Immature natural killer cell (primary cell): Measurements from ENCODE around the gene CFLAR. TPM values are rescaled to one million over a fixed set of nuclear protein-coding genes. Genes with fewer than 3 reads are reported as not detected.

ENCODE experiments used
- DNase-seq, 3 donors: peaks; one replicate each; pipeline ENCODE4 v3.0.0; 2022; ENCODE audit warnings: mixed read lengths in 1 of 3
- H3K27ac Mint-ChIP-seq, 6 donors: one replicate each; pipeline ENCODE4 v1.8.0; 2020; ENCODE audit warnings: mixed read lengths in 6 of 6, mild to moderate bottlenecking in 5 of 6, inconsistent platforms in 4 of 6, moderate library complexity in 3 of 6
- H3K27me3 Mint-ChIP-seq, 3 donors: one replicate each; pipeline ENCODE4 v1.8.0; 2020 to 2021; ENCODE audit warnings: low read depth in 3 of 3, mild to moderate bottlenecking in 3 of 3, mixed read lengths in 3 of 3, moderate library complexity in 3 of 3, inconsistent platforms in 1 of 3
- H3K36me3 Mint-ChIP-seq, 3 donors: one replicate each; pipeline ENCODE4 v1.8.0; 2020; ENCODE audit warnings: mixed read lengths in 3 of 3, inconsistent platforms in 2 of 3, mild to moderate bottlenecking in 2 of 3
- H3K4me1 Mint-ChIP-seq, 2 donors: one replicate each; pipeline ENCODE4 v1.8.0; 2020; ENCODE audit warnings: inconsistent platforms in 2 of 2, mild to moderate bottlenecking in 2 of 2, mixed read lengths in 2 of 2, moderate library complexity in 1 of 2
- H3K4me3 Mint-ChIP-seq, 5 donors: one replicate each; pipeline ENCODE4 v1.8.0; 2020; ENCODE audit warnings: mild to moderate bottlenecking in 5 of 5, mixed read lengths in 5 of 5, inconsistent platforms in 3 of 5, moderate library complexity in 3 of 5
- H3K9me3 Mint-ChIP-seq, 6 donors: one replicate each; pipeline ENCODE4 v1.8.0; 2020; ENCODE audit warnings: mild to moderate bottlenecking in 6 of 6, mixed read lengths in 6 of 6, inconsistent platforms in 4 of 6, moderate library complexity in 3 of 6
- polyA plus RNA-seq, 3 donors: library from polyadenylated mRNA; unstranded; fragments of 300-500 nt; fragmentation: Illumina TruSeq; gene quantifications; one replicate each; pipeline ENCODE4 v1.2.3, GENCODE V29; 2021

CFLAR gene
- polyA plus RNA-seq, result 100 to 1,000 TPM; 167 to 262 (median 242) TPM

- Mint-ChIP-seq H3K4me3 (peak within 1 kb of the TSS; percentile 93 to 99 (median 95)), H3K9me3 (peaks cover 0 to 1% (median 0%) of the 10 kb centered on the region in 6 donors), H3K4me1 (peaks cover 44 to 50% of the 10 kb centered on the region in 2 donors), H3K27me3 (peaks cover 36 to 50% (median 49%) of the 10 kb centered on the region in 3 donors), H3K36me3 (peaks cover 15 to 20% (median 16%) of the 10 kb centered on the region in 3 donors), H3K27ac (peak within 1 kb of the TSS; percentile 96 to 100 (median 98))
- DNase-seq, result peak; percentile 88 to 91 (median 89)
Observed at GRCh38 chr2:201116115-201116958, at the start of gene CFLAR. Gene CFLAR (plus strand): TSS chr2:201116164. CDS start chr2:201129866, 13,702 bp downstream.

GRCh38 chr2:201070948-201071478 is 45.0 kb upstream of the CFLAR start:
- Mint-ChIP-seq H3K4me3 (peak overlapping the region; percentile 90 to 99 (median 98)), H3K36me3 (no peaks in the 10 kb centered on the region), H3K27ac (peak overlapping the region; percentile 93 to 99 (median 98)), H3K4me1 (peaks cover 49 to 70% of the 10 kb centered on the region in 2 donors), H3K27me3 (peaks cover 7 to 13% (median 12%) of the 10 kb centered on the region in 3 donors), H3K9me3 (no peaks in the 10 kb centered on the region)
- DNase-seq, result no peak

GRCh38 chr2:201071479-201072200 is 44.3 kb upstream of the CFLAR start, which contains the start of the genes HYCC2 and NDUFB3:
Gene HYCC2 (minus strand): TSS chr2:201071671. CDS start chr2:201024009, 47,662 bp downstream.
Gene NDUFB3 (plus strand): TSS chr2:201072001. CDS start chr2:201078883, 6,882 bp downstream.
- peak; percentile 93 to 95 (median 95) for DNase-seq
- peaks cover 7 to 13% (median 12%) of the 10 kb centered on the region in 3 donors for H3K27me3 Mint-ChIP-seq
- H3K36me3 Mint-ChIP-seq, result no peaks in the 10 kb centered on the region
- H3K27ac Mint-ChIP-seq, result peak within 1 kb of the TSS; percentile 93 to 99 (median 98)
- H3K4me3 Mint-ChIP-seq, result peak within 1 kb of the TSS; percentile 90 to 99 (median 98)
- peaks cover 49 to 63% of the 10 kb centered on the region in 2 donors for H3K4me1 Mint-ChIP-seq
- no peaks in the 10 kb centered on the region for H3K9me3 Mint-ChIP-seq

DNA sequence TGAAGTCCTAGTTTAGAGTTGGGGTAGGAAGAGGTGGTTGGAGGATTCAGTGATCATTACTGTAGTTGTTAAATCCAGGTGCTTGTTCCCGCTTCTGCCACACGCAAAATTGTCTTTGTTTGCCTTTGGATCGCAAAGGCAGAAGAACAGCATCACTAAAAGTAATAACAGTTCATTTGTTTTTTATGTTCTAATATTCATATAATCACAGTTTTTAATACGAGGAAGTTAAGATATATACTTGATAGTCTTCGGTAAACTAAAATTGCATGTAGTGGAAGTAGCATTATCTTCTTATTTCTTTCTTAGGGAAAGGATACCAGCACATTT is 43.8 kb upstream of the CFLAR start:
- Mint-ChIP-seq H3K4me1 (peaks cover 46 to 58% of the 10 kb centered on the region in 2 donors), H3K4me3 (peak overlapping the region; percentile 90 to 99 (median 98)), H3K9me3 (no peaks in the 10 kb centered on the region), H3K27ac (peak overlapping the region; percentile 93 to 99 (median 98)), H3K36me3 (no peaks in the 10 kb centered on the region), H3K27me3 (peaks cover 7 to 13% (median 12%) of the 10 kb centered on the region in 3 donors)
- DNase-seq, result no peak

DNA sequence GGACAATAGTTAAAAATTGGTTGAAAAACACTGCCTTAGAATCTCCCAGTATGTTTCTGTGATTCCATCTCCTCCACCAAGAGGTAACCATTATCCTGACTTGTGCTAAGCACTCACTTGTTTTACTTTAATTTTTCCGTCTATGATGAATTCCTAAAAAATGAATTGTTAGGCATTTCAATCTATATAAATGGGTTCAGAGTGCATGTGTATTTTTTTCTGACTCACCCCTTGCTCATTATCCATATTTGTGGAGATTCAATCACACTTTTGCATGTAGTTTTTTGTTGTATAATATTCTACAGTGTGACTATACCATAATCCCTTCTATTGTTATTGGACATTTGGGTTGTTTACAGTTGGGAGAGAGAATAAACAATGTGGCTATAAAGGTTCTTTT is 42.9 kb upstream of the CFLAR start:
- Mint-ChIP-seq H3K27me3 (peaks cover 7 to 13% (median 12%) of the 10 kb centered on the region in 3 donors), H3K4me1 (peaks cover 44 to 53% of the 10 kb centered on the region in 2 donors), H3K4me3 (peak overlapping the region; percentile 34 to 74 (median 63)), H3K27ac (peak overlapping the region in 4 of 6 donors; percentile 23 to 74 (median 45)), H3K36me3 (no peaks in the 10 kb centered on the region), H3K9me3 (no peaks in the 10 kb centered on the region)
- DNase-seq, result no peak

DNA sequence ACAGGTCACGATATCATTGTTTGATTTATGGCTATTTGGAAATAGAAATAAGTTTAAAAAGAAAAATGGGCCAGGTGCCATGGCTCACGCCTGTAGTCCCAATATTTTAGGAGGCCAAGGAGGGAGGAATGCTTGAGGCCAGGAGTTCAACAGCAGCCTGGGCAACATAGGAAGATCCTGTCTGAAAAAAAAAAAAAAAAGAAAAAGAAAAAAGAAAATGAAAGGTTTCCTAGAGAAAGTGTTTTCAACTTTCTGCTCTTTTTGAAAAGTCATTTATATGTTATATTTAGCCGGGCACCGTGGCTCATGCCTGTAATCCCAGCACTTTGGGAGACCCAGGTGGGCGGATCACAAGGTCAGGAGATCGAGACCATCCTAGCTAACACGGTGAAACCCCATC is 41.0 kb upstream of the CFLAR start:
- Mint-ChIP-seq H3K36me3 (peaks cover 0 to 3% (median under 1%) of the 10 kb centered on the region in 3 donors), H3K4me1 (peaks cover 31 to 37% of the 10 kb centered on the region in 2 donors), H3K9me3 (no peaks in the 10 kb centered on the region), H3K27ac (peak overlapping the region in 2 of 6 donors; percentile 35 to 50), H3K4me3 (no peak overlapping the region), H3K27me3 (peaks cover 5 to 11% (median 10%) of the 10 kb centered on the region in 3 donors)
- no peak for DNase-seq

- H3K9me3 Mint-ChIP-seq, result no peaks in the 10 kb centered on the region
- peaks cover 7 to 23% (median 8%) of the 10 kb centered on the region in 3 donors for H3K36me3 Mint-ChIP-seq
- no peak overlapping the region for H3K4me3 Mint-ChIP-seq
- no peaks in the 10 kb centered on the region for H3K27me3 Mint-ChIP-seq
- DNase-seq, result no peak
- peak overlapping the region in 2 of 6 donors; percentile 2 to 20 for H3K27ac Mint-ChIP-seq
- no peaks in the 10 kb centered on the region for H3K4me1 Mint-ChIP-seq
Observed at GRCh38 chr2:201084863-201085262, 31.1 kb upstream of the CFLAR start.

DNA sequence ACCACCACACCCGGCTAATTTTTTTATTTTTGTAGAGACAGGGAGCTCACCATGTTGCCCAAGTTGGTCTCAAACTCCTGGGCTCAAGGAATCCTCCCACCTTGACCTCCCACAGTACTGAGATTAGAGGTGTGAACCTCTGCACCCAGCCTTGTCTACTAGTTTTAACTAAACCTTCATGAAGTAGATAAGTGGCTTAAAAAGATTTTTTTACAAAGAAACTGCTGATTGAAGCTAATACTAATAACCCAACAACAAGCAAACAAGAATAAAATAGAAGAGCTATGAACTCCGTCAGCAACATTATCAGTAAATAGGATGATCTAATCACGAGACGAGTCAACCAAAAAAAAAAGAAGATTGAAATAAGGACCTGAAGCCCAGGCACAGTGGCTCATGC is 25.4 kb upstream of the CFLAR start:
- H3K4me3 Mint-ChIP-seq, result no peak overlapping the region

GRCh38 chr2:201093573-201093972 is 22.4 kb upstream of the CFLAR start:
- Mint-ChIP-seq H3K27me3 (peaks cover 0 to 2% (median 1%) of the 10 kb centered on the region in 3 donors), H3K9me3 (no peaks in the 10 kb centered on the region), H3K4me3 (no peak overlapping the region), H3K36me3 (peaks cover 3 to 13% (median 3%) of the 10 kb centered on the region in 3 donors), H3K27ac (peak overlapping the region in 1 of 6 donors; percentile 47), H3K4me1 (no peaks in the 10 kb centered on the region)
- no peak for DNase-seq

More for the DNA sequence above, 25.4 kb upstream of the CFLAR start:
- DNase-seq, result no peak
- Mint-ChIP-seq H3K4me1 (no peaks in the 10 kb centered on the region), H3K9me3 (no peaks in the 10 kb centered on the region), H3K36me3 (peaks cover 3 to 13% (median 10%) of the 10 kb centered on the region in 3 donors), H3K27ac (no peak overlapping the region), H3K27me3 (no peaks in the 10 kb centered on the region)

GRCh38 chr2:201100497-201100896 is 15.5 kb upstream of the CFLAR start:
- Mint-ChIP-seq H3K36me3 (no peaks in the 10 kb centered on the region), H3K4me3 (no peak overlapping the region), H3K4me1 (no peaks in the 10 kb centered on the region), H3K9me3 (no peaks in the 10 kb centered on the region), H3K27me3 (peaks cover 0 to 2% (median 1%) of the 10 kb centered on the region in 3 donors), H3K27ac (no peak overlapping the region)
- no peak for DNase-seq

DNA sequence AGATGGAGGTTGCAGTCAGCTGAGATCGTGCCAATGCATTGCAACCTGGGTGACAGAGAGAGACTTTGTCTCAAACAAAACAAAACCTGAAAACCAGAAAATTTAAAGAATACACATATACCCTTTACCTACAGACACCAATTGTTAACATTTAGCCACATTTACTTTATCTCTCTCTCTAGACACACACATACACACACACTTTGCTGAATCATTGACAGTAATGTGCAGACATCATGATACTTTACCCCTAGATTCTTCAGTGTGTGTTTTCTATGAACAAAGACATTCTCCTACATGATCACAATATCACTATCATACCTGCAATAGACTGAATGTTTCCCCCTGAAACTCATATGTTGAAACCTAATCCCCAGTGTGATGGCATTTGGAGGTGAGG is 10.2 kb upstream of the CFLAR start:
- Mint-ChIP-seq H3K4me3 (no peak overlapping the region), H3K27me3 (no peaks in the 10 kb centered on the region), H3K9me3 (no peaks in the 10 kb centered on the region), H3K4me1 (no peaks in the 10 kb centered on the region), H3K36me3 (peaks cover 5 to 13% (median 13%) of the 10 kb centered on the region in 3 donors), H3K27ac (peak overlapping the region in 1 of 6 donors; percentile 42)
- DNase-seq, result no peak

- DNase-seq, result no peak
- Mint-ChIP-seq H3K27ac (peak overlapping the region in 1 of 6 donors; percentile 54), H3K9me3 (no peaks in the 10 kb centered on the region), H3K4me1 (no peaks in the 10 kb centered on the region), H3K27me3 (no peaks in the 10 kb centered on the region), H3K4me3 (no peak overlapping the region), H3K36me3 (peaks cover 5 to 13% (median 13%) of the 10 kb centered on the region in 3 donors)
Observed at GRCh38 chr2:201107624-201108023, 8.3 kb upstream of the CFLAR start.

DNA sequence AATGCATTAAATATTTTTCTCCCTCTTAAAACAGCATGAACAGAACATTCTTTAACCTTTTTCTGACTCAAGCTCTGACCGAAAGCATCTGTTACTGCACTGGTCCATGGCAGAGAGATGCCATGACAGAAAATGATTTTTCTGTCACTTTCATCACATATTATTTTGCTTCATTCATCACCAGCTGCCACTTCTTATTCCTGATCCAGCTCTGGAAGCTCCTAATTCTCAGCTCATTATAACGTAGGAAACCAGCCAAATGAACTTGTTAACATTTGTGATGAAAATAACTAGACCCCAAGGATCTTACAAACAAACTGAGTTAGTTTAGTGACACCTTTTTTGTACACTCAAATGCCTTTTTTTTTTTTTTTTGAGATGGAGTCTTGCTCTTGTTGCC is 7.6 kb upstream of the CFLAR start:
- no peak overlapping the region for H3K4me3 Mint-ChIP-seq
- H3K9me3 Mint-ChIP-seq, result no peaks in the 10 kb centered on the region
- peaks cover under 1 to 2% of the 10 kb centered on the region in 2 donors for H3K4me1 Mint-ChIP-seq
- H3K27me3 Mint-ChIP-seq, result no peaks in the 10 kb centered on the region
- H3K27ac Mint-ChIP-seq, result no peak overlapping the region
- H3K36me3 Mint-ChIP-seq, result peaks cover 5 to 13% (median 13%) of the 10 kb centered on the region in 3 donors
- no peak for DNase-seq
